Sigmoid colon (tissue), 4 donors: ENCODE data around the gene TPH1.

Source experiments
- POLR2A ChIP-seq, 2 donors: fragments of 450-650 bp; IDR thresholded peaks; one replicate each; pipeline ENCODE4 v1.6.1; 2016; ENCODE audit warnings: antibody characterized with exemption in 2 of 2, mild to moderate bottlenecking in 2 of 2, moderate library complexity in 2 of 2
- POLR2AphosphoS5 ChIP-seq, 4 donors: sonication (generic); formaldehyde crosslinking; IDR thresholded peaks; one replicate each; pipeline ENCODE4 v1.6.1; 2017; ENCODE audit warnings: antibody characterized with exemption in 4 of 4
- TF ChIP-seq, protein P1 (sequence below), 4 experiments: fragments of 450-650 bp in 3 of 4; fragments of 200-600 bp in 1 of 4; IDR thresholded peaks; one replicate each; pipeline ENCODE4 v1.5.1; 2016 to 2019; ENCODE audit warnings: antibody characterized with exemption in 4 of 4, mild to moderate bottlenecking in 3 of 4, moderate library complexity in 2 of 4

DNA sequence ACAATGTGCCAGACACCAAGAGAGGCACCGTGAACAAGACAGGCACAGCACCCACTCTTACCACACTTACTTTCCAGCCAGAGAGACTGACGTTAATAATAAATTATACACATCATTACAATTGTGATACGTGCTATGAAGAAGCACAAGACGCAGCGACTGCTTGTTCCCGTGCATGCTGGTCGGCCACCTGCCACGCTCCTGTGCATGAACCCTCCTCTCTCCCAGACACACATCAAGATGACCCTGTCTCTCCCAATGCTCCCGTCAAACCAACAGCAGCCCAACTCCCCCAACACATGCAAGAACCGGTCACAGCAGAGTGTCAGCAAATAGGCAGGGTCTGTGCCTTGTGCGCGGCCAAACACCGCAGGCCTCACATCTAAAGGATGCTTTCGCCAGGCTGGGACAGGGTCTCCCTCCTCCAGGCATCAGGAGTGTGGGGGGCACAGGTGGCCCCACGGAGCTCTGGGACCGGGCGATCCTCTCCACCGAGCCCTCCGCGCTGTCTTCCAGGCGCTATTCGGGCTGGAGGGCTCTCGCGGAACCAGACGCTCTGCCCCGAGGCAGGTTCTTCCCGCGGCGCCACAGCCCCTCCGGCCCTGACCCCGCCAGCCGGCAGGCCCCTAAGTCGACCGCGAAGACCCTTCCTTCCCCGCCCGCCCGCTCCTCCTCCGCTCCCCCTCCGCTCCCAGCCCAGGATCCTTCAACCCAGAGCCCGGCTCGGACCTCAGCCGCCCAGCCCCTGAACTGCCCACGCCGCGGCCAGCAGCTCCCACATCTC, 33.8 kb downstream of the TPH1 start:
- TF ChIP-seq, protein P1, sequence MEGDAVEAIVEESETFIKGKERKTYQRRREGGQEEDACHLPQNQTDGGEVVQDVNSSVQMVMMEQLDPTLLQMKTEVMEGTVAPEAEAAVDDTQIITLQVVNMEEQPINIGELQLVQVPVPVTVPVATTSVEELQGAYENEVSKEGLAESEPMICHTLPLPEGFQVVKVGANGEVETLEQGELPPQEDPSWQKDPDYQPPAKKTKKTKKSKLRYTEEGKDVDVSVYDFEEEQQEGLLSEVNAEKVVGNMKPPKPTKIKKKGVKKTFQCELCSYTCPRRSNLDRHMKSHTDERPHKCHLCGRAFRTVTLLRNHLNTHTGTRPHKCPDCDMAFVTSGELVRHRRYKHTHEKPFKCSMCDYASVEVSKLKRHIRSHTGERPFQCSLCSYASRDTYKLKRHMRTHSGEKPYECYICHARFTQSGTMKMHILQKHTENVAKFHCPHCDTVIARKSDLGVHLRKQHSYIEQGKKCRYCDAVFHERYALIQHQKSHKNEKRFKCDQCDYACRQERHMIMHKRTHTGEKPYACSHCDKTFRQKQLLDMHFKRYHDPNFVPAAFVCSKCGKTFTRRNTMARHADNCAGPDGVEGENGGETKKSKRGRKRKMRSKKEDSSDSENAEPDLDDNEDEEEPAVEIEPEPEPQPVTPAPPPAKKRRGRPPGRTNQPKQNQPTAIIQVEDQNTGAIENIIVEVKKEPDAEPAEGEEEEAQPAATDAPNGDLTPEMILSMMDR (IDR thresholded peaks at IDR 0.05) = no peak
- no peak for TF ChIP-seq POLR2AphosphoS5 (IDR thresholded peaks at IDR 0.05)
- TF ChIP-seq POLR2A (IDR thresholded peaks at IDR 0.05) = no peak
